Ishikawa (cell line): Measurements from ENCODE around the gene MRM2.

ENCODE experiments used
- EP300 ChIP-seq: IDR thresholded peaks from 2 replicates; pipeline ENCODE4 v1.6.1; 2012; ENCODE audit warnings: borderline replicate concordance
- MAX ChIP-seq: IDR thresholded peaks from 2 replicates; pipeline ENCODE4 v1.6.1; 2012

DNA sequence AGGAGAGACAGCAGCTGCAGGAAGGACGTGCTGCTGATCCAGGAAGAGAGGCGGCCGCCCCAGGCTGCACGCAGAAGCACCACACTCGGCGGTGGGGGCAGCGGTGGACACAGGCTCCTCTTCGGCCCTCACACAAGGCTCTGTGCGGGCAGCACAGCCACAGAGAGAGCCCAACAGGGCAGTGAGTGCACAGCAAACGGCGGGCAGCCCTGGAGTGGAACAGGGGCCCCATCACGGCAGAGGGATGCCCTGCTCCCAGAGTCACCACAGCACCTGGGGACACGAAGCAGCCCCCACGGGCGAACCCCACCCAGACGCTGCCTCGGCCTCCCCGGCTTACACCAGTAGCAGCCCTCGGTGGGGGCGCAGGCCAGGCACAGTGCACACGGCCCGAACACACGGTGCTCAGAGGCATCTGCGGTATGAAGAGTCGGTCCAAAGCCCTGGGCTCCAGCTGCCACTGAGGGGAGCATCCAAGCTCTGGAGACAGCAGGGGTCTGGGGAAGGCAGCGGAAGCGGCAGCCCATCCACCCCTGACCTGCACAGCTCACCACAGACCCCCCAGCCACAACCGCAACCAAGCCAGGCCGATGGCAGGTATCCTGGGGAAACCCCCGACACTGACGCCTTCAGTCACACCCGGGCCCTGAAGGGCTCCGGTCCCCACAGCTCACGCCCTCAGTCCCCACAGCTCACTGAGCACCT, 16.8 kb upstream of the MRM2 start:
- TF ChIP-seq MAX (no peak), EP300 (no peak)
